ENCODE results near the gene TAL1.
"Not testable (repeated sequence)": the region's sequence is repeated elsewhere in the genome, so short reads cannot be mapped to it uniquely, and the experiment has no call there.

TAL1 gene

DNA sequence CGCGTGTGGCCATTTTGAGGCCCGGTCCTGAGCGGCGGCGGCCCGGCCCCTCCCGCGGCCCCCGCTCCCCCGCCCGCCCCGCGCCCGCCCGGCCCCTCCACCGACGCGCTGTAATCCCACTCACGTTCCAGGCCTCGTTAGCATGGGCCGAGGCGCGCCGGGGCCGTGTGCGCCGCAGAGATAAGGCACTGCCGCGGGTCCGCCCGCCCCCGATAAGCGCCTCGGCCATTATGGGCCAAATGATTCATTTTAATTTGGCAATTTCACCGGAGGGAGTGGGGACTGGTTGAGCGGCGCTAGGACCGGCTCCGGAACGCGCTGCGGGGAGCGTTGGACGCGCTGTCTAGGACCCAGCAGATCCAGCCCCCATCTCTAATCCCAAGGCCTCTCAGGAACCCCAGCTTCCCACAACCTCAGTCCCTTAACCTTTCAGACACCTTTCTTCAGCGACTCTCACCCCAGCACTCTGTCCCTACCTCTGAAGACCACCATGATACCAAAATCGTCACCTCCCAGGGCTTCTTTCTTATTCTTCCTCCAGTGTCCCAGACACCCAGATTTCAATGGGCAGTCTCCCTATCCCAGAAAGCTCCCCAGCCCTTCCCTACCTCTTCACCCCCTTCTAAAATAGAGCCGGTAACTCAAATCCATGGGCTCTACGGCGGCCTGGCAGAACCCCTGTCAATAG is at the start of gene TAL1:
TAL1 (minus strand) TSS at position 39 of the 688 bp plus-strand sequence. CDS start 6,337 bp downstream, outside the sequence.
- DNase-seq, result no peak

DNA sequence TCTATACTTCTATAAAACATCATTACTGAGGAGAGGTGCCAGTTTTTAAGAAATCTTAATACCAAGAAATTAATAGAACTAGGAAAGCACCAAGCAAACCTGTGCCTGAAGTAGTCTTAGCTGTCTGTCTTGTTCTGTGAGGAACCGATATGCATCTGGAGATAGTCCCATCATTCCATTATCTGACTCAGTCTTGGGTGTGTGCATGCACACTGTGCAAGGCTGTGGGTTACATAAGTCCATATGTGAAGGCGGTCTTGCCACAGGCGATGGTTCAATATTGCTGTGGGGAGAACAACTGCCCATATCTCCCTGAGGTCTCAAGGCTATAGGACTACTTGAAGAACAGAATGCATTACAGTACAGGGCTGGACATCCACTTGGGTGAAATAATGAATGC is 48.1 kb upstream of the TAL1 start:
- no peak for DNase-seq

DNA sequence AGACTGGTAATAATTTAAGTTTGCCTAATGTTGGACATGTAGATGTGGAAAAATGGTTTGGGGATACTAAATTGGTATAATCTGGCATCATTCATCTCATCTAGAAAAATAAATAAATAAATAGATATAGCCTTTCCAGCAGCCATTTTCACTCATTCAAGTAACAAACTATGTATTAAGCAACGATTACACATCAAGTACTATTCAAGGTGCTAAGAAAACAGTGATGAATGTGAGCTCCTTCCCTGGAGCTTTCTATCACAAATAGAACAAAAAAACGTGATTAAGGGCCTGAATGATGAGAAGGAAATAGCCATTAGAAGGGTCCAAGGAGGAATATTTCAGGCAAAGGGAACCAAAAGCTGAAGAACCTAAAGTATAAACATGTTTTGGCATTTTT is 44.8 kb upstream of the TAL1 start:
- no peak for DNase-seq

DNA sequence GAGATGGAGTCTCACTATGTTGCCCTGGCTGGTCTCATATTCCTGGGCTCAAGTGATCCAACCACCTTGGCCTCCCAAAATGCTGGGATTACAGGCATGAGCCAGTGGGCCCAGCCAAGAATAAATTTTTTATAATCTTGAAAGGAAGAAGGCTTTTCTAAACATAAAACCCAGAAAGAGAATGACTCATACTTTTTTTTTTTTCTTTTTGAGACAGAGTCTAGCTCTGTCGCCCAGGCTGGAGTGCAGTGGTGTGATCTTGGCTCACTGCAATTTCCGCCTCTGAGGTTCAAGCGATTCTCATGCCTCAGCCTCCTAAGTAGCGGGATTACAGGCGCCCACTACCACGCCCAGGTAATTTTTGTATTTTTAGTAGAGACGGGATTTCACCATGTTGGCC is 43.8 kb upstream of the TAL1 start:
- not testable (repeated sequence) for DNase-seq

DNA sequence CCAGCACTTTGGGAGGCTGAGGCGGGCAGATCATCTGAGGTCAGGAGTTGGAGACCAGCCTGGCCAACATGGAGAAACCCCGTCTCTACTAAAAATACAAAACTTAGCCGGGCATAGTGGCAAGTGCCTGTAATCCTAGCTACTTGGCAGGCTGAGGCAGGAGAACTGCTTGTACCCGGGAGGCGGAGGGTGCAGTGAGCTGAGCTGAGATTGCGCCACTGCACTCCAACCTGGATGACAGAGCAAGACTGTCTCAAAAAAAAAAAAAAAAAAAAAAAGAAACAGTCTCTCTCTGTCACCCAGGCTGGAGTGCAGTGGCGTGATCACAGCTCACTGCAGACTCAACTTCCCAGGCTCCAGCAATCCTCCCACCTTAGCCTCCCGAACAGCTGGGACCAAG is 33.5 kb upstream of the TAL1 start:
- DNase-seq, result not testable (repeated sequence)

DNA sequence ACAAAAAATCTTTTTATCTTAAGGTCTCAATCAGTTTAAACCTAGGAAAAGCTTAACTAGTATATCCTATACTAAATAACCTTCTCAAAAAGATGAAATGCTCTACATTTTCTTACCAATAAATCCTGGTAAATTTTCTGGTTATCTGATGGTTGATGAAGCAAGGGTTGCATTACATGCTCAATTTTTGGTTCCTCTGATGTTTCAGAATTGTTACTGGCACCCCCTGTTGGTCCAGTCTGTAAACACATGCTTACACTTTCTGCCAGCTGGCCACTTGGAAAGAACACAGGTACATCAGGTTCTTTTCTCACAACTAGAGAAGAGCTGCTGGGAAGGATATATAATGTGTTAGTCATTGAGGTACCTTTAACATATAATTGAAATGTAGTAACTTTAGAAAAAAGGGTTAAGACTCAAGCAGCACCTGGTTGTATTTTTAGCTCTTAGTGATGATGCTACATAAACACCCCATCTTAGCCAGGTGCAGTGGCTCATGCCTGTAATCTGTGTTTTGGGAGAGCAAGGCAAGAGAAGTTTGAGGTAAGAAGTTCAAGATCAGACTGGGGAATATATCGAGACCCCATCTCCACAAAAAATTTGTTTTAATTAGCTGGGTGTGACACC is 30.9 kb upstream of the TAL1 start:
- peak; percentile 18 for DNase-seq

DNA sequence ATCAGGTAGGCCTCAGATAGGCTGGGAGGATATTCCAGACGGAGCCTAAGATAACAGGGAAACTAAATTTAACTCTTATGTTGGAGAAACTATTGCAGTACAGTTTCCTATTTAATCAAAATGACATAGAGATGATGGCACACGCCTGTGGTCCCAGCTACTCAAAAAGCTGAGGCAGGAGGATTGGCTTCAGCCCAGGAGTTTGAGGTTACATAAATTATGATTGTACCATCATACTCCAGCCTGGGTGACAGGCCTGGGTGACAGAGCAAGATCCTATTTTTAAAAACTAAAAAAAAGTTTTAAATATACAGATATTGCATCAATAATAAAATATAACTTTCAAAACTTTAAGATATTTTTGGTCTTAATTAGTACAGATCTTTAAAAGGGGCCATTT is 25.2 kb upstream of the TAL1 start:
- DNase-seq, result no peak

DNA sequence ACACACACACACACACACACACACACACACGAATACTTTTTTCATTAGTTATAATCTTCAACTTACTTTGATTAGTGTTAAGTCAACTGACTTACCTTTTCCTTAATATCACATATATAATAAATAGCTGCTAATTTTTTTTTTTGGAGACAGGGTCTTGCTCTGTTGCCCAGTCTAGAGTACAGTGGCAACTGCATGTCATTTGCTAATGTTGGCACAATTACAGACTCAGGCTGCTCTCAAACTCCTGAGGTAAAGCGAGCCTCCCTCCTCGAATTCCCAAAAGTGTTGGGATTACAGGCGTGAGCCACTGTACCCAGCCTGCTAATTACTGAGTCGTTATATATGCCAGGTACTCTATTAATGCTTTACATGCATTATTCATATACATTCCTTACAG is 20.8 kb upstream of the TAL1 start:
- DNase-seq, result no peak

DNA sequence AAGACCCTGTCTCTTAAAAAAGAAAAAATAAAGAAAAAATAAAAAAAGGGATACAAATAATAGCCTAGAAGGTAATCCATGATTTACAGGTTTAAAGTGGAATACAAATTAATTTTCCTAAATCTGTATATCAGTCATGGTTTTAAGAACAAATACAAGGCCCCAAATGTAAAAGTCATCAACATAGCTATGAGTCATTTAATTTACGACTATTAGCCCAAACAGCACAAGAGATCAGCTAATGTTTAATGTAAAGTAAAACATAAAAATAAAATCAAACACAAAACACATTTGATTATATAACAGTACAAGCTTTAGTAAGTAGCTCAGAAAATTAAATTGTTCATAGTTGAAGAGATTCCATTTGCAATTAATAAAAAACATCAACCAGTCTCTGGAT is 20.3 kb upstream of the TAL1 start:
- DNase-seq, result no peak

DNA sequence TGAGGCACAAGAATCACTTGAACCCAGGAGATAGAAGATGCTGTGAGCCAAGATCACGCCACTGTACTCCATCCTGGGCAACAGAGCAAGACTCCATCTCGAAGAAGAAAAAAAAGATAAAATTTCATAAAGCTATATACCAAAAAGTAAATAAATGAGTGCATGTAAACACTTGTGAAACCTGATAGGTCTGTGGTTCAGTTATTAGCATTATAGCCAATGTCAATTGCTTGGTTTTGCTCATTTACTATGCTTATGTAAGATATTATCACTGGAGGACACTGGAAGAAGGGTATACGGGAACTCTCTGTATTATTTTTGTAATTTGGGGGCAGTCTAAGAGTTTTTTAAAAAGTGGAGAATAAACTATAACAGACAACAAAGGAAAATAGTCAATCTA is 17.7 kb upstream of the TAL1 start:
- DNase-seq, result no peak

DNA sequence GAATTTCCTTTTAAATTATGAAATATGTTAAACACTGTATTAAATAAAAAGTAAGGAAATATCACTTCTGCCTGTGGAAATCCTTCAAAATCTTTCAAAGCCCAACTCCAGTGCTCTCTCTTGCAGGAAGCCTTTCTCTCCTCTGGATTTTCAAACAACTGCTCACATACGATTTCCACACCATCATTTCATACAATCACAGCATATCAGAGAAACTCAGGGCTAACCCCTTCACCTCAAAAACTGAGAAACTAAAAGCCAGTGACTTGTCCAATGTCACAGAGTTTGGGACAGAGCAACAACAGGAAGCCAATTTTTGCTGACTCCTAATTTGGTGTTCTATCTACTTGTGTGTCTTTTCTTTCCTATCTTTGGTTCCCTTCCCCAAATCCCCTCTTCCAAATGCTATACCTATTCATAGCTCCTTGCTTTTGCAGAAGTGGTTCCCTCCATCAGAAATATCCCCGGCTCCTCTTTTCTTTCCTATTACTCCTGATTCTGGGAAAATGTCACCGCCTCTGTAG is 12.4 kb upstream of the TAL1 start:
- no peak for DNase-seq

DNA sequence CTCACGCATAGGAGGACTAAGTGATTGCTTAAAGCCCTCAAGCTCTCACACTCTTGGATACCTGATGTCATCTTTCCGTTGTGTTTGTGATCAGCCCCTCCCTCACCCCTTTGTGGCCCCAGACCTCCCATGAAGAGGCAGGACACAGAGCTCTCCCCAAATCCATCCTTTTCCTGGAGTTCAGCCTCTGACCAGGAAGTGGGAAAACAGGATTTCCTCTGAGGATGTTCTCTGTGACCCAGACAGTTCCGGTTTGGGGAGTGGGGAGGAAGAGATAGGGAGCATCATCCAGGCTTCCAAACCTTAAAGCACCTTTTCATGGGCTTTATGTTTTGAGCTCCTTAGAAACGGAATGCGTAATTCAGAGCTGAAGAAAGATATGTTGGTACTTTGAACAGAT is 11.9 kb upstream of the TAL1 start:
- no peak for DNase-seq

DNA sequence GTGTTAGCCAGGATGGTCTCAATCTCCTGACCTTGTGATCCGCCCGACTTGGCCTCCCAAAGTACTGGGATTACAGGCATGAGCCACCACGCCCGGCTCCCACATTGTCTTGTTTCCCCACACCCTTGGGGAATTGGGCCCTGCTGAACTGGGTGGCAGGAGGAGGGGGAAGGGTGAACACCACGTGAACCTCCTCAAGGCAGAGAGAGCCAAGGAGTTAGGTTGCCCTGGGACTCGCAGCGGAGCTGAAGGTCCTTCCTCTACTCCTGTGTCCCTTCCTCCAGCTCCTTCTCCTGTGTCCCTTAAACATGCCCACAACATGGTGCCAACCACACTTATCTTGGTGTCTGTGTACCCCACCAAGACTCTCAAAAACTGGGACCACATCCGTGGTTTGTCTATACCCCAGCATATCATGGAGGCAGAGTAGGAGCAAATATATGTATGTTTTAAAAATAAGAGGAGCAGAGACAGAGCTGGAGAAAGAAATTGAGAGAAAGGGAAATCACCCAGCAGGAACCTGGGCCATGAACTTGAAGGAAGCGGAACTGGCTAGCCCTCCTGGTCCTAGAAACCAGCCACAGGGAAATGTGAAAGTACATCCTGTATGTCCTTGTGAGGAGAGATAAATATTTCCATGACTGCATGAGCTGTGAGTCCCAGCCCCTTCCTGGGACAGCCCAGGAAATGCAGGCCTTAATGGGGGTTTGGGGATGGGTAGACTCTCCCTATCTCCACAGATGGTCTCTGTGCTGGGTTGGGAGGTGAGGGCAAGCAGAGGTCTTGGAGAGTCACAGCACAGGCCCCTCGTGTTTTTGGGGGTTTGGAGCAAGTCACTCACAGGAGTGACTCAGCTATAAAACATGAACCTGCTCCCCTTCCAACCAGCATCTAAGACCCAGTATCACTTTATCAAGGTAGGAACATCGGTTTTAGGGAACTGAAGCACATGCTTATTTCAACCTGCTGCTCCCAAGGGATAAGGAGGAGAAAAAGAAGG is 9.4 kb upstream of the TAL1 start:
- no peak for DNase-seq

DNA sequence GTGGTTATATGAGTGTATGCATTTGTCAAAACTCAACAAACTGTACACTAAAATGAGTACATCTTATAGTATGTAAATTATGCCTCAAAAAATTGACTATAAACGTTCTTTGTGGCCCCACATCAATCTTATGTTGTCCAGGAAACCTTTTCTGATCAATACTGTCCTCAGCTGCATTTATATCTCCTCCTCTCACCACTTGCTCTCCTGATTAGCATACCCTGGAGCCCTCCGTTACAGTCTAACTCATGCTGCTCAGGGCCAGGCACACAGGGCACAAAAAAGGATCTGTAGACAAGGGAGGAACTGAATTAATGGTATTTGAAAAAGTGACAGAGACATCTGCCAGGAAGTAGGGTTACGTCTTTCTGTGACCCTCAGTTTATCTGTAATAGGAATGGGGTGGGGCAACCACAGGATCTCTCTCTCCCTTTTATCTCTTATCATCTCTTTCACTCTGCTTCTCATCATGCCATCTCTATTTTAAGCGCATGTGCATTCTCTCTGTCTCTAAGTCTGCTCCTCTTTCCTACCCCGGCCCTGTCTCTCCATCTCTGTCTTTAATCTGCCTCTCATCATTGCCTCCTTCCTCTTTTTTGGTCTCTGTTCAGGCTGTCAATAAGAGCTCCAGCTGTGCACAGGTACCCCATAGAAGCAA is 7.0 kb upstream of the TAL1 start:
- no peak for DNase-seq

DNA sequence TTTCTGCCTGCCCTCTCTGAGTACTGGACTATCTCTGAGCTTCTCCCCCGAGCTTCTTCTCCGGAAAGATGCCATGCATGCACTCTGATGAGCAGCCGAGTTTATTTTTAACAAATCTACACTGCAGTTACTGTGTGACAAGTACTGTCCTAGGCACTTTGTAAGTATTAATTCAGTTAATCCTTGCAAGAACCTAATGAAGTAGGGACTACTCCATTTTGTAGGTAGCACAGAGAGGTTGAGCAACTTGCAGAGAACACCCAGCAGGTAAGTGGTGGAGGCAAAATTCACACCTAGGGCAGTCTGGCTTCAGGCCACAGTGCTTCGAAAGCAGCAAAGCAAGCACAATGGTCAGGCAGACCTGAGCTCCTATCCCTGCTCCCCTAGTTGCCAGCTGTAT is 3.8 kb upstream of the TAL1 start:
- DNase-seq, result no peak

DNA sequence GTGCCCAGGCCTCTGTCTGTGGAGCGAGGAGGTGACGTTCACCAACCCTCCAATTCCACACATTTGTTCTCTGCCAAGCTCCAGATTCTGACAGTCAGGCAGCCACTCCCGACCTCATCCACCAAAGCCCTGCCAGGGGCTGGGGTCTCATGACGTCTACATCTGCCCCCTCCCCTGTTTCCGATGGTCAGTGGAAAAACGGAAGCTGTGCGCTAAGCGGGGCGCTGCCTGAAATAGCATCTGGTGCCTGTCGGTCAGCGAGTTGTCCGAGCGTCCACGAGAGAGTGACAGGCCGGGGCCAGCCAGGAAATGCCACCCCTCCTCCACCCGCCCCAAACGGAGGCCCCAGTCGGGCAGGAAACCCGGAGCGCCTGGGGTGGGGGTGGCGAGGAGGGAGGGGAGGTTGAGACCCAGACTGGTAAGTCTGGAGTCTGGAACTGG is 3.2 kb upstream of the TAL1 start:
- DNase-seq, result no peak

DNA sequence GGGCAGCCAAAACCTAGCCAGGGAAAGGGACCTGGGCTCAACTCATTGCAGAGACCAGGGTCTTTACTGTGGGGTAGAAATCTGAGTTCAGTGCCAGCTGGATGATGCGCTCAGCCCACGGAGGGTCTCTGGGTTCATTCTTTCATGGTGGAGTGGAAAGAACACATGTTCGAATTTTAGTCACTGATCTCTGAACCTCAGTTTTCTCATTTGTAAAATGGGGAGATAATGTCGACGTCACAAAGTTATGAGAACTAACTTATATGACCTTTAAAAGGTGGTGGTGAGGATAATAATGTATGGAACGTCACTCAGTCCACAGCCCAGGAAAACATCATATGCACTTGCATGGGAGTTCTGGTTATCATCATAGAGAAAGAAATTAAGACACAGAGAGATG is 1.2 kb upstream of the TAL1 start:
- DNase-seq, result no peak

DNA sequence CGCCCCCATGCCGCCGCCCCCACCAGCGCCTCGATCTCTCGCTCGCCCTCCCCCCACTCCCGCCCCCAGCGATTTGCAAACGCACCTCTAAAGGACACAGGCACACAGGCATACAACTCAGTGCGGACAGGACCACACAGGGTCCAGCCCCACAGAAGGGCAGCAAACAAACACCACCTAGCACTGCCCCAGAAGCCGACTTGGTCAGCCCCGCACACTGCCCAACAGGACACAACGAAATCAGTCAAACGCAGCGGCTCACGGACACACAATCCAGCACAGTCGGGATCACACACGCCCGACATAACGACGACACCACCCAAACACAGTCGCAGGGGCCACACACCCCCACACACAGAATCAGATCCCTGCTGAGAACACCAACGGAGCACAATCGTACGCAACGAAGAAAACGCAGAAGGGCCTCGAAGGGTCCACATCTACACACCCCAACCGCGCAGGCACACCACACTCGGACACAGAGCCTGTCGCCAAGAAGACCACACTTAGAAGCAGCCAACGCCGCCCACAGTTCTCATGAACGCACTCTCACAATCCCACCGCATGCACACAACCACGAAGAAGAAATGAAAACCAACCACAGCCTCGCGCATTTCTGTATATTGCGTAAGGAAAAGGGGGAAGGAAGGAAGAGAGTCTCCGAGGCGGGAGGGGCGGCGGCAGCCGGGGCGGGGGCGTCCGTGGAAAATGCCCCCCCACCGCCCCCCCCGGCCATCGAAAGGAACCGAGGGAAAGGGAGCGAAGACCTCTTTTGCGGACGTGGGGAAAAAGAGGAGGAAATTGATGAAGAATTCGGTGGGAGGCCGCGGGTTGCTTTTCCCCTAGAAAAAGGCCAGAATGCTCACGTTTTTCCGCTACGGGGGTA is 481 bp downstream of the TAL1 start:
- no peak for DNase-seq

DNA sequence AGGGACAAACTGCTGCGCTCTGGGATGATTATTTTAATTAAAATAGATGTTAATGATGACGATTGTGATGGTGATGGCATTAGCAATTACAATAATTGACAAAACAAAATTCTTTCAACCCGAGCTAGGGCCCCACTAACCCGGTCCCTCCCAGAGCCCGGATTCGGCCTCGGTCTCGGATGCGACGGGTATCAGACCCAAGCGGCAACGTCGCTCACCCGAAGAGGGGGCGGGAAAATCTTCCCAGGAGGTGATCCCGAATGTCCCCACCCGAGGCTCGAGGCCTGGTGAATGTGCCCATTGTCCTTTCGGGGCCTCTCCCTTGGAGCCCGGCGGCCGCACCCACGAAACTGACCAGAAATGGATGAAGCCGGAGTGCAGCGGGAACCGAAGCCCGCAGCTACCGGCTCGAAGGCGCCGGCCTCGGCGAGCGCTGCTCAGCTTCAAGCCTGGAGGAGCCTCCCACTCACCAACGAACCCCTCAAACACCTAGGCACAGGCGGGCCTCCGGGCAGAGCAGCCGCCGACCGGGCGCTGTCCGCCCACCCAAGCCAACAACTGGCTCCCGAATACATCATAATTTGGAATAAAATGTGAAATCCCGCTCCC is 1.2 kb downstream of the TAL1 start:
- no peak for DNase-seq

DNA sequence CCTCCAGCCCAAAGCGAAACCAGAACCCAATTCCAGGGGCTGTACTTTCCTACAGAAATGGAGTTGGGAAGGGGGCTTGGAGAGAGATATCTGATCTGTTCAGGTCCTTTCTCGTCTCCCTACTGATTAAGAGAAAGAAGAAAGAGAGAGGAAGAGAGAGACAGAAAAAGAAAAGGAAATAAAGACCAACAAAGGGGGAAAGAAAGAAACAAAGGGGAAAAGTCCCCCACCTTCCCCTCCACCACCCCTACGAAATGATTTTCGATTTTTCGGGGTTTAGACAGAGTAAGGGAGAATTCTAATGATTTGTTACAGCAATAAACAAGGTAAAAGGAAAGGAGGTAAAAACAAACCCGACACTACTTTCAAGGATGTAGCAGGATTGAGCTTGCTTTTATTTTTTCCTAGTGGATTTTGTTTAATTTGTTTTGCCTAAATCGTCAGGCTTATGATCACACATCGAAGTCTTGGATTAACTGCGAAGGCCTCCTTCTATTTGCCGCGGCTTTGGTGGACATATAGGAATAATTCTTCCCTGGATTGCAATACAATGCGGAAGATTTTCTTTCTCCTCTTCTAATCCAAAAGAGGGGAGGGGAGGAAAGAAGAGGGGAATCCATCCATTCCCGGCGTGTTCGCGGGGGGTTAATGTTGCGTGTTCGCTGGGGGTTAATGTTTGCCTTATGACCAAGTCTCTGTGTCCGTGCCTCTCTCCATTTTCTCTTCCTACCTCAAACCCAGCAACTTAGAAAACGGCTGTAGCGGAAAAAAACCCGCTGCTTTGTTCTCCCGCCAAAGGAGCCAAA is 1.9 kb downstream of the TAL1 start:
- no peak for DNase-seq

Data from NCI-H1105 treated with DMSO at 0.1 percent for 48 hours (cell line).